Ishikawa (cell line): ENCODE results near the gene TPCN2.

Experiments
- CEBPB ChIP-seq: IDR thresholded peaks from 2 replicates; pipeline ENCODE4 v1.6.1; 2012
- MAX ChIP-seq: IDR thresholded peaks from 2 replicates; pipeline ENCODE4 v1.6.1; 2012
- RAD21 ChIP-seq: IDR thresholded peaks from 2 replicates; pipeline ENCODE4 v1.6.1; 2012; ENCODE audit warnings: low read depth

- TF ChIP-seq MAX: no peak
- TF ChIP-seq RAD21: no peak
- TF ChIP-seq CEBPB: no peak
Observed at GRCh38 chr11:69100454-69101114, 51.9 kb downstream of the TPCN2 start.
